HepG2 (cell line): Measurements from ENCODE around the gene MED13L.

Experiments
- BCLAF1 ChIP-seq: fragments of 450-650 bp; IDR thresholded peaks from 2 replicates; pipeline ENCODE4 v1.6.1; 2017; ENCODE audit warnings: mild to moderate bottlenecking
- BRF2 ChIP-seq: sonication (generic); formaldehyde crosslinking; IDR thresholded peaks from 2 replicates; pipeline ENCODE4 v1.8.1; 2022; ENCODE audit warnings: mild to moderate bottlenecking, missing genetic modification reagents
- CTCF ChIP-seq: sonication (generic); formaldehyde crosslinking; IDR thresholded peaks from 2 replicates; pipeline ENCODE4 v1.5.0; 2020; ENCODE audit warnings: mild to moderate bottlenecking, missing genetic modification reagents, moderate library complexity
- DDIT3 ChIP-seq: sonication (generic); formaldehyde crosslinking; IDR thresholded peaks from 2 replicates; pipeline ENCODE4 v1.4.0; 2020; ENCODE audit warnings: mild to moderate bottlenecking, missing genetic modification reagents
- HMGXB4 ChIP-seq, 2 experiments: sonication (generic) in 1 of 2; formaldehyde crosslinking in 1 of 2; IDR thresholded peaks; 2 replicates each; pipeline versions ENCODE4 v1.4.0 to v1.6.1; 2018 to 2020; ENCODE audit warnings: missing genetic modification reagents in 2 of 2, borderline replicate concordance in 1 of 2, low read depth in 1 of 2, mild to moderate bottlenecking in 1 of 2, missing biosample characterization in 1 of 2
- ISL2 ChIP-seq: sonication (generic); formaldehyde crosslinking; IDR thresholded peaks from 2 replicates; pipeline ENCODE4 v1.5.0; 2020; ENCODE audit warnings: missing genetic modification reagents
- SAFB2 ChIP-seq: sonication (generic); formaldehyde crosslinking; IDR thresholded peaks from 2 replicates; pipeline ENCODE4 v1.5.1; 2020; ENCODE audit warnings: missing genetic modification reagents, low read depth, mild to moderate bottlenecking, borderline replicate concordance
- SP2 ChIP-seq: sonication (generic); formaldehyde crosslinking; IDR thresholded peaks from 2 replicates; pipeline ENCODE4 v1.5.1; 2020; ENCODE audit warnings: mild to moderate bottlenecking, missing genetic modification reagents
- TAF1 ChIP-seq: sonication (generic); formaldehyde crosslinking; IDR thresholded peaks from 2 replicates; pipeline ENCODE4 v1.4.0; 2020; ENCODE audit warnings: missing genetic modification reagents
- ZNF18 ChIP-seq: sonication (generic); formaldehyde crosslinking; IDR thresholded peaks from 2 replicates; pipeline ENCODE4 v1.8.0; 2022; ENCODE audit warnings: mild to moderate bottlenecking, missing genetic modification reagents; ENCODE audit not compliant: insufficient replicate concordance
- ZNF577 ChIP-seq: sonication (generic); formaldehyde crosslinking; IDR thresholded peaks from 2 replicates; pipeline ENCODE4 v1.4.0; 2020; ENCODE audit warnings: mild to moderate bottlenecking, low read depth, missing genetic modification reagents, borderline replicate concordance
- ZNF7 ChIP-seq: IDR thresholded peaks from 2 replicates; pipeline ENCODE4 v1.6.1; 2016; ENCODE audit warnings: missing biosample characterization, missing genetic modification reagents

GRCh38 chr12:116184763-116185162, 92.7 kb downstream of the MED13L start:
- TF ChIP-seq TAF1 (CRISPR knock-in tag) (no peak), ZNF577 (CRISPR knock-in tag) (no peak), HMGXB4 (CRISPR knock-in tag; IDR thresholded peaks at IDR 0.05; ENCODE audit: borderline replicate concordance in 1 of 2, low read depth in 1 of 2) (no peak), ZNF7 (no peak), BRF2 (CRISPR knock-in tag) (no peak), ZNF18 (CRISPR knock-in tag) (no peak), CTCF (CRISPR knock-in tag) (no peak), BCLAF1 (no peak), DDIT3 (no peak), ISL2 (CRISPR knock-in tag) (no peak), SP2 (CRISPR knock-in tag) (no peak), SAFB2 (CRISPR knock-in tag) (no peak)
